ENCODE results near the gene MRPS2. TPM values are rescaled to one million over a fixed set of nuclear protein-coding genes. Genes with fewer than 3 reads are reported as not detected.

MRPS2 gene
- total and polyA plus RNA-seq, 9 of the 15 experiments (the other 6 are each of a cell fraction or from before 2014, with no cell fraction given), result 8.0 to 167 (median 81.3) TPM

- TF ChIP-seq ZBTB49 (CRISPR knock-in tag; IDR thresholded peaks at IDR 0.05; ENCODE audit: borderline replicate concordance), result no peak
- peak; percentile 18; the same call in 1 of the 2 replicates for TF ChIP-seq PHF8 (IDR thresholded peaks at IDR 0.05; ENCODE audit: borderline replicate concordance, low read length)
- TF ChIP-seq PTTG1 (tag; IDR thresholded peaks at IDR 0.05; ENCODE audit: low read depth), result no peak
- no peak for TF ChIP-seq BCOR (IDR thresholded peaks at IDR 0.05)
- TF ChIP-seq ZNF146 (CRISPR knock-in tag; IDR thresholded peaks at IDR 0.05; ENCODE audit: unreplicated experiment), result no peak
- TF ChIP-seq MAX (CRISPR knock-in tag; IDR thresholded peaks at IDR 0.05), result peak; percentile 12; the same call in 1 of the 2 replicates
- no peak for TF ChIP-seq MXI1 (IDR thresholded peaks at IDR 0.05; ENCODE audit: low read depth, low read length)
- TF ChIP-seq SAFB2 (IDR thresholded peaks at IDR 0.05; ENCODE audit: borderline replicate concordance, low read depth, low read length, severe bottlenecking), result no peak
- no peak for TF ChIP-seq STAT5B (CRISPR knock-in tag; IDR thresholded peaks at IDR 0.05)
- TF ChIP-seq HEY1 (CRISPR knock-in tag; IDR thresholded peaks at IDR 0.05; ENCODE audit: borderline replicate concordance), result no peak
- TF ChIP-seq ZNF551 (CRISPR knock-in tag; IDR thresholded peaks at IDR 0.05), result no peak
- TF ChIP-seq CTCF (IDR thresholded peaks at IDR 0.05 in 2 of 3, conservative IDR thresholded peaks at IDR 0.05 in 1 of 3; ENCODE audit: insufficient read depth in 2 of 3, low read depth in 1 of 3, low read length in 3 of 3), result peak; percentile 25 to 44 (median 37); a peak in 5 of 6 replicates
- no peak for TF ChIP-seq MAFG (tag; conservative IDR thresholded peaks at IDR 0.05)
- 0 out of 2 replicates have a peak, but pooled peaks have one; percentile 38 for TF ChIP-seq HDAC2 (IDR thresholded peaks at IDR 0.05)
- TF ChIP-seq MED1 (CRISPR knock-in tag; IDR thresholded peaks at IDR 0.05; ENCODE audit: borderline replicate concordance), result no peak
- no peak for TF ChIP-seq PRPF4 (IDR thresholded peaks at IDR 0.05; ENCODE audit: insufficient read depth, low read depth, low read length, poor library complexity, severe bottlenecking)
- no peak for TF ChIP-seq HDGF (IDR thresholded peaks at IDR 0.05)
- TF ChIP-seq ZNF239 (CRISPR knock-in tag; IDR thresholded peaks at IDR 0.05), result no peak
- TF ChIP-seq ZFX (CRISPR knock-in tag; IDR thresholded peaks at IDR 0.05), result peak; percentile 60
- no peak for TF ChIP-seq HNRNPK (IDR thresholded peaks at IDR 0.05; ENCODE audit: low read depth, low read length, poor library complexity, severe bottlenecking)
- TF ChIP-seq SMARCC2 (IDR thresholded peaks at IDR 0.05; ENCODE audit: low read depth), result no peak
- no peak for TF ChIP-seq HDAC8 (tag; IDR thresholded peaks at IDR 0.05)
- TF ChIP-seq SETDB1 (IDR thresholded peaks at IDR 0.05; ENCODE audit: low read length), result no peak
- TF ChIP-seq USF2 (CRISPR knock-in tag; IDR thresholded peaks at IDR 0.05), result peak; percentile 69
- TF ChIP-seq ESRRB (CRISPR knock-in tag; IDR thresholded peaks at IDR 0.05; ENCODE audit: borderline replicate concordance), result no peak
These were observed 21.5 kb upstream of the MRPS2 start (continued) for GRCh38 chr9:135478829-135479468.
